SK-N-SH treated with all-trans-retinoic acid at 6 μM for 48 hours (cell line): ENCODE data around the gene SDC4.

Experiments used
- ARNTL ChIP-seq: fragments of 450-650 bp; formaldehyde crosslinking; IDR thresholded peaks from 2 replicates; pipeline ENCODE4 v1.5.0; 2020; ENCODE audit warnings: low read depth, mild to moderate bottlenecking, moderate library complexity, borderline replicate concordance
- BACH2 ChIP-seq: fragments of 250-450 bp; sonication (Bioruptor Pico); IDR thresholded peaks from 2 replicates; pipeline ENCODE4 v1.9.0; 2021; ENCODE audit warnings: mild to moderate bottlenecking, borderline replicate concordance
- GLIS3 ChIP-seq: fragments of 250-450 bp; sonication (Bioruptor Pico); IDR thresholded peaks from 2 replicates; pipeline ENCODE4 v1.5.0; 2020; ENCODE audit warnings: mild to moderate bottlenecking, moderate library complexity
- PPARA ChIP-seq: fragments of 250-450 bp; sonication (Bioruptor Pico); IDR thresholded peaks from 2 replicates; pipeline ENCODE4 v1.5.0; 2020; ENCODE audit warnings: mild to moderate bottlenecking, borderline replicate concordance
- TOX ChIP-seq: fragments of 250-450 bp; sonication (Bioruptor Pico); IDR thresholded peaks from 2 replicates; pipeline ENCODE4 v1.8.0; 2021; ENCODE audit warnings: mild to moderate bottlenecking, moderate library complexity, borderline replicate concordance
- ZFP3 ChIP-seq: fragments of 250-450 bp; sonication (Bioruptor Pico); IDR thresholded peaks from 2 replicates; pipeline ENCODE4 v1.5.0; 2020; ENCODE audit warnings: mild to moderate bottlenecking, moderate library complexity
- TF ChIP-seq, protein P1 (sequence below): fragments of 250-450 bp; sonication (Bioruptor Pico); IDR thresholded peaks from 2 replicates; pipeline ENCODE4 v1.8.0; 2020; ENCODE audit warnings: mild to moderate bottlenecking, moderate library complexity, borderline replicate concordance
- TF ChIP-seq, protein P2 (sequence below): fragments of 250-450 bp; sonication (Bioruptor Pico); IDR thresholded peaks from 2 replicates; pipeline ENCODE4 v1.5.1; 2021; ENCODE audit warnings: mild to moderate bottlenecking, moderate library complexity

- TF ChIP-seq GLIS3 (CRISPR knock-in tag) (no peak), PPARA (CRISPR knock-in tag) (no peak), ZFP3 (CRISPR knock-in tag) (no peak), TOX (CRISPR knock-in tag) (no peak), ARNTL (CRISPR knock-in tag) (no peak), BACH2 (no peak)
- TF ChIP-seq, protein P1, sequence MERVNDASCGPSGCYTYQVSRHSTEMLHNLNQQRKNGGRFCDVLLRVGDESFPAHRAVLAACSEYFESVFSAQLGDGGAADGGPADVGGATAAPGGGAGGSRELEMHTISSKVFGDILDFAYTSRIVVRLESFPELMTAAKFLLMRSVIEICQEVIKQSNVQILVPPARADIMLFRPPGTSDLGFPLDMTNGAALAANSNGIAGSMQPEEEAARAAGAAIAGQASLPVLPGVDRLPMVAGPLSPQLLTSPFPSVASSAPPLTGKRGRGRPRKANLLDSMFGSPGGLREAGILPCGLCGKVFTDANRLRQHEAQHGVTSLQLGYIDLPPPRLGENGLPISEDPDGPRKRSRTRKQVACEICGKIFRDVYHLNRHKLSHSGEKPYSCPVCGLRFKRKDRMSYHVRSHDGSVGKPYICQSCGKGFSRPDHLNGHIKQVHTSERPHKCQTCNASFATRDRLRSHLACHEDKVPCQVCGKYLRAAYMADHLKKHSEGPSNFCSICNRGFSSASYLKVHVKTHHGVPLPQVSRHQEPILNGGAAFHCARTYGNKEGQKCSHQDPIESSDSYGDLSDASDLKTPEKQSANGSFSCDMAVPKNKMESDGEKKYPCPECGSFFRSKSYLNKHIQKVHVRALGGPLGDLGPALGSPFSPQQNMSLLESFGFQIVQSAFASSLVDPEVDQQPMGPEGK (CRISPR knock-in tag): no peak
- TF ChIP-seq, protein P2, sequence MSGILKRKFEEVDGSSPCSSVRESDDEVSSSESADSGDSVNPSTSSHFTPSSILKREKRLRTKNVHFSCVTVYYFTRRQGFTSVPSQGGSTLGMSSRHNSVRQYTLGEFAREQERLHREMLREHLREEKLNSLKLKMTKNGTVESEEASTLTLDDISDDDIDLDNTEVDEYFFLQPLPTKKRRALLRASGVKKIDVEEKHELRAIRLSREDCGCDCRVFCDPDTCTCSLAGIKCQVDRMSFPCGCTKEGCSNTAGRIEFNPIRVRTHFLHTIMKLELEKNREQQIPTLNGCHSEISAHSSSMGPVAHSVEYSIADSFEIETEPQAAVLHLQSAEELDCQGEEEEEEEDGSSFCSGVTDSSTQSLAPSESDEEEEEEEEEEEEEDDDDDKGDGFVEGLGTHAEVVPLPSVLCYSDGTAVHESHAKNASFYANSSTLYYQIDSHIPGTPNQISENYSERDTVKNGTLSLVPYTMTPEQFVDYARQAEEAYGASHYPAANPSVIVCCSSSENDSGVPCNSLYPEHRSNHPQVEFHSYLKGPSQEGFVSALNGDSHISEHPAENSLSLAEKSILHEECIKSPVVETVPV (CRISPR knock-in tag): no peak
Measured at GRCh38 chr20:45301824-45302271, 46.4 kb downstream of the SDC4 start.
